ENCODE measurements around the gene SMLR1.

SMLR1 gene

GRCh38 chr6:130829333-130829910, 2.2 kb downstream of the SMLR1 start:
- no peak overlapping the region for H3K4me2 ChIP-seq (ENCODE audit: low read length)
- H3K36me3 ChIP-seq (ENCODE audit: control insufficient read depth, insufficient read depth, low read length) = no peaks in the 10 kb centered on the region
- H3K4me1 ChIP-seq = no peaks in the 10 kb centered on the region

GRCh38 chr6:130831607-130832006, 4.4 kb downstream of the SMLR1 start:
- no peaks in the 10 kb centered on the region for H3K4me1 ChIP-seq
- no peaks in the 10 kb centered on the region for H3K27me3 ChIP-seq (ENCODE audit: control insufficient read depth, insufficient read depth, low read length)
- H3K36me3 ChIP-seq (ENCODE audit: control insufficient read depth, insufficient read depth, low read length) = no peaks in the 10 kb centered on the region
- no peak overlapping the region for H3K4me2 ChIP-seq (ENCODE audit: low read length)
- H3K9ac ChIP-seq = no peak overlapping the region
- TF ChIP-seq, protein P1, sequence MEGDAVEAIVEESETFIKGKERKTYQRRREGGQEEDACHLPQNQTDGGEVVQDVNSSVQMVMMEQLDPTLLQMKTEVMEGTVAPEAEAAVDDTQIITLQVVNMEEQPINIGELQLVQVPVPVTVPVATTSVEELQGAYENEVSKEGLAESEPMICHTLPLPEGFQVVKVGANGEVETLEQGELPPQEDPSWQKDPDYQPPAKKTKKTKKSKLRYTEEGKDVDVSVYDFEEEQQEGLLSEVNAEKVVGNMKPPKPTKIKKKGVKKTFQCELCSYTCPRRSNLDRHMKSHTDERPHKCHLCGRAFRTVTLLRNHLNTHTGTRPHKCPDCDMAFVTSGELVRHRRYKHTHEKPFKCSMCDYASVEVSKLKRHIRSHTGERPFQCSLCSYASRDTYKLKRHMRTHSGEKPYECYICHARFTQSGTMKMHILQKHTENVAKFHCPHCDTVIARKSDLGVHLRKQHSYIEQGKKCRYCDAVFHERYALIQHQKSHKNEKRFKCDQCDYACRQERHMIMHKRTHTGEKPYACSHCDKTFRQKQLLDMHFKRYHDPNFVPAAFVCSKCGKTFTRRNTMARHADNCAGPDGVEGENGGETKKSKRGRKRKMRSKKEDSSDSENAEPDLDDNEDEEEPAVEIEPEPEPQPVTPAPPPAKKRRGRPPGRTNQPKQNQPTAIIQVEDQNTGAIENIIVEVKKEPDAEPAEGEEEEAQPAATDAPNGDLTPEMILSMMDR (IDR thresholded peaks at IDR 0.05) = no peak
- H3K27ac ChIP-seq = no peak overlapping the region
- no peaks in the 10 kb centered on the region for H3K9me3 ChIP-seq (ENCODE audit: control insufficient read depth, low read length)
- no peak overlapping the region for H2AFZ ChIP-seq
- no peak overlapping the region for H3K4me3 ChIP-seq (ENCODE audit: low read depth, low read length)
- H3K79me2 ChIP-seq = no peaks in the 10 kb centered on the region

More at GRCh38 chr6:130829333-130829910, 2.2 kb downstream of the SMLR1 start:
- Histone ChIP-seq H3K27ac (no peak overlapping the region), H2AFZ (no peak overlapping the region), H3K9ac (no peak overlapping the region), H3K9me3 (ENCODE audit: control insufficient read depth, low read length) (no peaks in the 10 kb centered on the region), H3K4me3 (ENCODE audit: low read depth, low read length) (no peak overlapping the region), H3K27me3 (ENCODE audit: control insufficient read depth, insufficient read depth, low read length) (no peaks in the 10 kb centered on the region), H3K79me2 (no peaks in the 10 kb centered on the region)
- TF ChIP-seq, protein P1 (IDR thresholded peaks at IDR 0.05) = no peak

- Histone ChIP-seq H3K9me3 (ENCODE audit: control insufficient read depth, low read length) (no peaks in the 10 kb centered on the region), H3K4me3 (ENCODE audit: low read depth, low read length) (no peak overlapping the region), H2AFZ (no peak overlapping the region), H3K79me2 (no peaks in the 10 kb centered on the region), H3K4me1 (no peaks in the 10 kb centered on the region), H3K4me2 (ENCODE audit: low read length) (no peak overlapping the region), H3K27me3 (ENCODE audit: control insufficient read depth, insufficient read depth, low read length) (no peaks in the 10 kb centered on the region), H3K9ac (no peak overlapping the region), H3K27ac (no peak overlapping the region), H3K36me3 (ENCODE audit: control insufficient read depth, insufficient read depth, low read length) (no peaks in the 10 kb centered on the region)
- TF ChIP-seq, protein P1 (IDR thresholded peaks at IDR 0.05) = no peak
These were observed 6.4 kb downstream of the SMLR1 start for GRCh38 chr6:130833569-130833968.

DNA sequence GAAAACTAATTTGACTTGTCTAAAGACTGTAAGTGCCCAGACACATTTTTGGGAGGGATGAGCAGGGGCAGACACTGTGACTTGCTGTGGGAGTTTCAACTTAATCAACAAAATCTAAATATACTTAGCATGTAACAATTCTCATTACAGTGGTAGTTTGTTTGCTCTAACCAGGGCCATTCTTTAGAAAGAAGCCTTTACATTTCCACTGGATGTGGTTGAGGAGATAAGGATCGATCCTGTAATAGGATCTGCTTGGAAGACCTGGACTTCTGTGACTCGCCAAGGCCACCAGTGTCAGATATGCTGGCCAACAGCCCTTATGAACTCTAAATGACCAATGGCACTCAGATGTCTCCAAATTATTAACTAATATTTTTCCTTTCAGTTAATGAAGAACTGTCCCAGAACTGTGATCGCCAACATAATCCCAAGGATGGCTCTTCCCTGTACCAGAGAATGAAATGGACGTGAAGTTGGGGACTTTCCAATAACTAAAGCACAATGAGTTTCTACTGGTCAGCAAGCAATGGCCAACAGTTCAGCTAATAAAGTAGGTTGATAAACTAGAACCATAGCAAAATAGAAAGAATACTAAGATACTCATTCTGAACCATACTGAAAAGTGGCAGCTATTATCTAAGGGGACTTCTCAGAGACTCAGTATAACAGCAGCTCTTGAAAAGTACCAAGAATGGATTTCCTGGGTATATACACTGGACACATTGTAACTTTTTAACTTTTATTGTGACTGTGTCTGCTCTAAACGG, 7.5 kb downstream of the SMLR1 start:
- Histone ChIP-seq H3K4me2 (ENCODE audit: low read length) (no peak overlapping the region), H3K36me3 (ENCODE audit: control insufficient read depth, insufficient read depth, low read length) (no peaks in the 10 kb centered on the region), H3K4me3 (ENCODE audit: low read depth, low read length) (no peak overlapping the region), H2AFZ (no peak overlapping the region), H3K9me3 (ENCODE audit: control insufficient read depth, low read length) (no peaks in the 10 kb centered on the region), H3K79me2 (no peaks in the 10 kb centered on the region), H3K9ac (no peak overlapping the region), H3K4me1 (no peaks in the 10 kb centered on the region), H3K27ac (no peak overlapping the region), H3K27me3 (ENCODE audit: control insufficient read depth, insufficient read depth, low read length) (no peaks in the 10 kb centered on the region)
- TF ChIP-seq, protein P1 (IDR thresholded peaks at IDR 0.05) = no peak
